ENCODE measurements around the gene VHLL. TPM values are rescaled to one million over a fixed set of nuclear protein-coding genes. Genes with fewer than 3 reads are reported as not detected.

Gene VHLL
- total and polyA plus RNA-seq, 9 donors, result not detected

DNA sequence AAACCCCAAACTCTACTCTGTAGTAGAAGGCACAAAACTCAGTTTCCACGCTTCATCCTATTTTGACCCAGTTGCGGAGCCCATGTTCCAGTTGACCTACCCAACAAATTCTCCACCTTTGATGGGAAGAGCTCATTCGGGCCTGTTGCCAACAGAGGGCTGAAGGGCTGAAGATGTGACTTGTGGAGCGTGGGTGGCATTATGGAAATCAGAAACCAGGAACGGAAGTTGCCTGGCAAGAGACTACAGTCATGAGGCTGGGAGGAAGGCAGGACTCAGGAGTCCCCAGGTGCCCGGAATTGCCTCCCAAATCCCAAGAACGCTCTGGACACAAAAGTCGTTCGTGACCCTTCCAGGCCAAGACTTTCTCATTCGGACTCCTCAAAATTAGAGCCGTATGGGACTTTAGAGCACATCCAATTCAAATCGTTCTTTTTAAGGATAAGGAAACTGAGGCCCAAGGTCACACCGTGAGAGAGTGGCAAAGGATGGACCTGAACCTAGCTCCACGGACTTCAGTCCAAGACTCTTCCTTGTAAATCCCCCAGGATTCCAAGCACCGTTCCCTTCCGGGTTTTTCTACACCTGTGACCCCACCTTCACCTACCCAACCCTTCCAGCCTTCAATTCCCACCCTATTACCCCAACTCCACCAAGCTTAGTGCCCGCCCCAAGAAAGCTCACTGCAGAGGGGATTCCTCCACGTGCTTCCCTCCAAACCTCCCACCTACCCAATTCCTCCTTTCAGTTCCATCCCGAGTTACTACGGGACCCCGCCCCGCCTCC, 17.2 kb downstream of the VHLL start:
- peaks cover 21% of the 10 kb centered on the region for H3K4me1 ChIP-seq (ENCODE audit: control insufficient read depth, insufficient read depth, low read length)
- DNase-seq, result peak; percentile 38

DNA sequence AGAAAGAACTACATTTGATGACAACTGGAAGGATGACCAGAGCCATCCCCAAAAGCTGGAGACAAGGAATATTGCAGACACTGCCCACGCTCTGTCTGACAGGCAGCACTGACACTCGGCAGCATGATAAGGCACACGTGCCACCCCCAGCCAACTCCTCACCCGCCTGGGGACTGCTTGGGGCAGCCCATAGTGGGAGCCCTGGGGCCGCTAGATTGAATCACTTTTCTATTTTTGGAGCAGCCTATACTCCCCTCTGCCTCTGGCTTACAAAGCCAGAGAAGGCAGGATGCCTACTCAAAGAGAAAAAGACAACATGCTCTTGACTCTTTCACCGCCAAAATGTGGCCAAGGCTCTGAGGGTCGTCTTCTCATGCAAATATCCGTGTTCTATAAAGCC, 17.8 kb downstream of the VHLL start:
- H3K4me1 ChIP-seq (ENCODE audit: control insufficient read depth, insufficient read depth, low read length), result peaks cover 21% of the 10 kb centered on the region
- peak; percentile 54 for DNase-seq
- no peaks in the 10 kb centered on the region for H3K27me3 ChIP-seq (ENCODE audit: control insufficient read depth, insufficient read depth, low read length)
- H3K4me3 ChIP-seq (ENCODE audit: low read length), result peak overlapping the region; percentile 77
- H3K9me3 ChIP-seq (replicated peaks; ENCODE audit: control insufficient read depth, low read depth, low read length), result no peaks in the 10 kb centered on the region
- 23% methylated on average over 8 of the region's 8 CpGs for WGBS (ENCODE audit: insufficient coverage)
- peak overlapping the region; percentile 82 for H3K27ac ChIP-seq (ENCODE audit: low read length)
- peaks cover 37% of the 10 kb centered on the region for H3K36me3 ChIP-seq (ENCODE audit: control insufficient read depth, insufficient read depth, low read length)

More for the DNA sequence above, 17.2 kb downstream of the VHLL start:
- whole genome bisulfite sequencing (ENCODE audit: insufficient coverage), result under 1% methylated on average over 18 of the region's 22 CpGs
- H3K9me3 ChIP-seq (replicated peaks; ENCODE audit: control insufficient read depth, low read depth, low read length), result no peaks in the 10 kb centered on the region
- no peaks in the 10 kb centered on the region for H3K27me3 ChIP-seq (ENCODE audit: control insufficient read depth, insufficient read depth, low read length)
- peak overlapping the region; percentile 82 for H3K27ac ChIP-seq (ENCODE audit: low read length)
- H3K36me3 ChIP-seq (ENCODE audit: control insufficient read depth, insufficient read depth, low read length), result peaks cover 31% of the 10 kb centered on the region
- H3K4me3 ChIP-seq (ENCODE audit: low read length), result peak overlapping the region; percentile 77

DNA sequence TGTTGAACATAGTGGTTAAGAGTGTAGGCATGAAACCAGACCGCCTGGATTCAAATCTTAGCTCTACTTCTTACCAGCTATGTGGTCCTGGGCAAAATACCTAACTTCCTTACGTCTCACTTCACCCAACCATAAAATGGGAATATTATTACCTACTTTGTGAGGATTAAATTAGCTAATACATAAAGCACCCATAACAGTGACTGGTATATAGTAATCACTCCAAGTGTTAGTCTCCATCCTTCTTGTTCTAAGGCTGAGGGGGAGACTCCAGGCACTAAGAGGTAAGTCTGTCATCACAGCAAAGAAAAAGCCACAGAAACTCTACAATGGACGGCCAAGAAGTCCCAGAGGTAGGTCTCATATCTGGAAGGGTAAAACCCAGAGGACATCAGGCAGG, 19.3 kb downstream of the VHLL start:
- Histone ChIP-seq H3K4me3 (ENCODE audit: low read length) (no peak overlapping the region), H3K27me3 (ENCODE audit: control insufficient read depth, insufficient read depth, low read length) (no peaks in the 10 kb centered on the region), H3K9me3 (replicated peaks; ENCODE audit: control insufficient read depth, low read depth, low read length) (no peaks in the 10 kb centered on the region), H3K4me1 (ENCODE audit: control insufficient read depth, insufficient read depth, low read length) (peaks cover 21% of the 10 kb centered on the region), H3K27ac (ENCODE audit: low read length) (no peak overlapping the region), H3K36me3 (ENCODE audit: control insufficient read depth, insufficient read depth, low read length) (peaks cover 43% of the 10 kb centered on the region)
- WGBS (ENCODE audit: insufficient coverage), result no CpG with 5 or more reads among the region's 3 CpGs
- DNase-seq, result no peak

DNA sequence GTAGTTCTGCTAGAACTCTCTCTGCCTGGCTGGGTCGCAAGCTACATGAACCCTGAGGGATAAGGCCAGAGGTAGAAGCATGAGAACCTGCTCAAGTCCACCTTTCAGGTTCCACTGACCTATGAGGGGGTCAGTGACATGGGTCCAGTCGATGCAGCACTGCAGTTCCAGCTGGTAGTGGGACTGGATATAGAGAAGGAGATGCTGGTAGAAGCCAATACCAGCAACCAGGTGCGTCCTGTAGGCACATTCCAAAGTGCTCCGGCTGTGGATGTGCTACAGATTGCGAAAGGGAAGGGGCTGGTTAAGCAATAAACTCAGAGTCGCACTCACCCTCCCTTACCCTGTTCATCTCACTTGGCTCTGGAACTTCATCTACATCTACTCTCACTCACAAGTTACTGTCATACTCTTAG, 22.1 kb downstream of the VHLL start:
- no peak overlapping the region for H3K27ac ChIP-seq (ENCODE audit: low read length)
- no peak for DNase-seq
- no peak overlapping the region for H3K4me3 ChIP-seq (ENCODE audit: low read length)
- peaks cover 70% of the 10 kb centered on the region for H3K36me3 ChIP-seq (ENCODE audit: control insufficient read depth, insufficient read depth, low read length)
- 80% methylated on average over 6 of the region's 6 CpGs for WGBS (ENCODE audit: insufficient coverage)
- peaks cover 11% of the 10 kb centered on the region for H3K4me1 ChIP-seq (ENCODE audit: control insufficient read depth, insufficient read depth, low read length)
- no peaks in the 10 kb centered on the region for H3K9me3 ChIP-seq (replicated peaks; ENCODE audit: control insufficient read depth, low read depth, low read length)
- H3K27me3 ChIP-seq (ENCODE audit: control insufficient read depth, insufficient read depth, low read length), result no peaks in the 10 kb centered on the region

DNA sequence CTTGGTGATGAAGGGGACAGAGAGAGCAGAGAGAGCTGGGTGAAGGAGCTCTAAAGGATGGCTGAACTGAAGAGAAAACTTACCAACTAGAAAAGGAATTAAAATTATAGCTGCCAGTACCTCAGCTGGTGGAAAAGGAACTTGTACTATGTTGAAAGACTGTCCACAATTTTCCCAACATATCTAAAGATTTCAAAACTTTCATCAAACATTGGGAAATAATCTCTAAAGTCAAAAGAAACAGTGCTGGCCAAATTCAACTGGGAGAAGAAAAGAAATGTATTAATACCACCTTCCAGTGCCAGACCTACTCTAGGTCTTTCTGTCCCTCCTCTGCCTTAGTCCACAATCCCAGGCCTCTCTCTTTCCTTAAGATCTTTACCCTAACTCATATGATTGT, 22.6 kb downstream of the VHLL start:
- no peak for DNase-seq
- peaks cover 74% of the 10 kb centered on the region for H3K36me3 ChIP-seq (ENCODE audit: control insufficient read depth, insufficient read depth, low read length)
- no peaks in the 10 kb centered on the region for H3K9me3 ChIP-seq (replicated peaks; ENCODE audit: control insufficient read depth, low read depth, low read length)
- peaks cover 7% of the 10 kb centered on the region for H3K4me1 ChIP-seq (ENCODE audit: control insufficient read depth, insufficient read depth, low read length)
- no peaks in the 10 kb centered on the region for H3K27me3 ChIP-seq (ENCODE audit: control insufficient read depth, insufficient read depth, low read length)
- H3K4me3 ChIP-seq (ENCODE audit: low read length), result no peak overlapping the region
- no peak overlapping the region for H3K27ac ChIP-seq (ENCODE audit: low read length)

DNA sequence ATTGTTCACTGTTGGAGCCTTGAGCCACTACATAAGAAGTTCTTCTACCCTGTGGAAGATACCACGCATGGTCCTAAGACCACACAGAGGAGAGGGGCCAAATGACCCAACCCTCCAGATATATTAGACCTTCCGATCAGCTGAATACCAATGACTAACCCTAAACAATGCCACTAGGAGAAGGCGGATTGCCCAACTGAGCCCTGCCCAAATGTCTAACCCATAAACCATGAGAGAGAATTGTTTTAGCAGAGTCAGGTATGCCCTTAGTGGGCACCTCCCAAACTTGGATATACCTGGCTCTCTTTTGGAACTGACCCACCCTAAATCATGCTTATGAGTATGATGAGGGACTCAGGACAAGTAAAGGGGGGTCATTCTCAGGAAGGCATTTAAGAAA, 28.8 kb downstream of the VHLL start:
- H3K36me3 ChIP-seq (ENCODE audit: control insufficient read depth, insufficient read depth, low read length), result peaks cover 87% of the 10 kb centered on the region
- no peak overlapping the region for H3K27ac ChIP-seq (ENCODE audit: low read length)
- no peaks in the 10 kb centered on the region for H3K27me3 ChIP-seq (ENCODE audit: control insufficient read depth, insufficient read depth, low read length)
- H3K4me1 ChIP-seq (ENCODE audit: control insufficient read depth, insufficient read depth, low read length), result no peaks in the 10 kb centered on the region
- H3K4me3 ChIP-seq (ENCODE audit: low read length), result no peak overlapping the region
- no peak for DNase-seq
- WGBS (ENCODE audit: insufficient coverage), result no CpG with 5 or more reads among the region's 3 CpGs
- H3K9me3 ChIP-seq (replicated peaks; ENCODE audit: control insufficient read depth, low read depth, low read length), result no peaks in the 10 kb centered on the region

DNA sequence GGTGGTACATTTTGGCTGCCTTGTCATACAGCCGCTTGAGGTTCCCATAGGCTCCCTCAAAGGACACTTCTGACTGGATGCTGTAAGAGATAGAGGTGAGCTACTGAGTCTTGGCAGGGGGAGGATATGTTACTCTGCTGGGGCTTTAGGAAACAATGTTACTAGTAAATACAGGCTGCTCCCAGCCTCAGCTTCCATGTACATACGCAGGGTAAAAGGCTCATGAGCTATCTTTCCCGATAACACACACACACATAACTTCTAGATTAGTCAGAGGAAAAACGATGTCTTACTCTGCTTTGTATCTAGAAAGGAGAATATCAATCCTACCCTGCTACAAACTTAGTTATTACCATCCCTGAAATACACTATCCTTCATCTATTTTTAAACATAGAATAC, 30.8 kb downstream of the VHLL start:
- Histone ChIP-seq H3K4me3 (ENCODE audit: low read length) (no peak overlapping the region), H3K9me3 (replicated peaks; ENCODE audit: control insufficient read depth, low read depth, low read length) (no peaks in the 10 kb centered on the region), H3K27ac (ENCODE audit: low read length) (no peak overlapping the region), H3K27me3 (ENCODE audit: control insufficient read depth, insufficient read depth, low read length) (no peaks in the 10 kb centered on the region), H3K36me3 (ENCODE audit: control insufficient read depth, insufficient read depth, low read length) (peaks cover 82% of the 10 kb centered on the region), H3K4me1 (ENCODE audit: control insufficient read depth, insufficient read depth, low read length) (no peaks in the 10 kb centered on the region)
- WGBS (ENCODE audit: insufficient coverage), result 100% methylated on average over 1 of the region's 4 CpGs
- no peak for DNase-seq

DNA sequence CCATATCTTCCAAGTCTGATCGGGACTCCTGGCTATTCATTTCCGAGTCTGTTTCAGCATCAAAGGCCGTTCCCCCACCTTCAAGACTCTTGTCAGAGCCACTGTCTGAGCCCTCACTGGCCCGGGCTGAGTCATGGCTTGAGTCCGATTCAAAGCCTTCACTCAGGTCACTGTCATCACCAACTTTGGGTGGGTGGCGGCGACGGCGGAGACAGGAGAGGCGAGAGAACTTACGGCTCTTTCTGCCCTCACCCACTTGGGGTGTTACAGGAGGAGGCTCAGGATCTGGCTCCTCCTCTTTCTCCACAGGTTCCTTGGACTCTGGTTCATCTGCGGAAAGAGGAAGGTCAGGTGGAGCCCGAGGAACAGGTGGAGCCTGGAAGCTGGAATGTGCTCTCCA, 33.1 kb downstream of the VHLL start:
- Histone ChIP-seq H3K4me3 (ENCODE audit: low read length) (no peak overlapping the region), H3K27me3 (ENCODE audit: control insufficient read depth, insufficient read depth, low read length) (no peaks in the 10 kb centered on the region), H3K4me1 (ENCODE audit: control insufficient read depth, insufficient read depth, low read length) (no peaks in the 10 kb centered on the region), H3K9me3 (replicated peaks; ENCODE audit: control insufficient read depth, low read depth, low read length) (no peaks in the 10 kb centered on the region), H3K36me3 (ENCODE audit: control insufficient read depth, insufficient read depth, low read length) (peaks cover 77% of the 10 kb centered on the region), H3K27ac (ENCODE audit: low read length) (no peak overlapping the region)
- no peak for DNase-seq
- 87% methylated on average over 5 of the region's 13 CpGs for whole genome bisulfite sequencing (ENCODE audit: insufficient coverage)

DNA sequence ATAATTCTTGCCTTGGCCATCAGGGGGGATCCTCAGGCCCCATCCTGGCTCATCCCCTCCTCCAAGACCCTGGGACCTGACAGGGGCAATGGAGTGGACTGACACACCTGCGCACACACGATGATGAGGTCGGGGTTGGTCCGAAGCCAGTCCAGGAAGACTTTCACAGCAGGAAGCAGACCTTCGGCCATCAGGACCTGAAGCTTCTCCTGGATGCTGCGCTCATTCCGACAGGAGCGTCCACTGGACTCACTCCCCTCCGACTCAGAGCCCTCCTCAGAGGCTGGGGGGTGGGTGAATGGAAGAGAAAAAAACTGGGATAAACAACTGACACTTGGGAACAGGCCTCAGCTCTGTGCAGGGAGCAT, 35.8 kb downstream of the VHLL start:
- peaks cover 87% of the 10 kb centered on the region for H3K36me3 ChIP-seq (ENCODE audit: control insufficient read depth, insufficient read depth, low read length)
- H3K27ac ChIP-seq (ENCODE audit: low read length), result no peak overlapping the region
- no peaks in the 10 kb centered on the region for H3K4me1 ChIP-seq (ENCODE audit: control insufficient read depth, insufficient read depth, low read length)
- 85% methylated on average over 3 of the region's 9 CpGs for WGBS (ENCODE audit: insufficient coverage)
- H3K9me3 ChIP-seq (replicated peaks; ENCODE audit: control insufficient read depth, low read depth, low read length), result no peaks in the 10 kb centered on the region
- no peak overlapping the region for H3K4me3 ChIP-seq (ENCODE audit: low read length)
- H3K27me3 ChIP-seq (ENCODE audit: control insufficient read depth, insufficient read depth, low read length), result no peaks in the 10 kb centered on the region
- DNase-seq, result no peak

DNA sequence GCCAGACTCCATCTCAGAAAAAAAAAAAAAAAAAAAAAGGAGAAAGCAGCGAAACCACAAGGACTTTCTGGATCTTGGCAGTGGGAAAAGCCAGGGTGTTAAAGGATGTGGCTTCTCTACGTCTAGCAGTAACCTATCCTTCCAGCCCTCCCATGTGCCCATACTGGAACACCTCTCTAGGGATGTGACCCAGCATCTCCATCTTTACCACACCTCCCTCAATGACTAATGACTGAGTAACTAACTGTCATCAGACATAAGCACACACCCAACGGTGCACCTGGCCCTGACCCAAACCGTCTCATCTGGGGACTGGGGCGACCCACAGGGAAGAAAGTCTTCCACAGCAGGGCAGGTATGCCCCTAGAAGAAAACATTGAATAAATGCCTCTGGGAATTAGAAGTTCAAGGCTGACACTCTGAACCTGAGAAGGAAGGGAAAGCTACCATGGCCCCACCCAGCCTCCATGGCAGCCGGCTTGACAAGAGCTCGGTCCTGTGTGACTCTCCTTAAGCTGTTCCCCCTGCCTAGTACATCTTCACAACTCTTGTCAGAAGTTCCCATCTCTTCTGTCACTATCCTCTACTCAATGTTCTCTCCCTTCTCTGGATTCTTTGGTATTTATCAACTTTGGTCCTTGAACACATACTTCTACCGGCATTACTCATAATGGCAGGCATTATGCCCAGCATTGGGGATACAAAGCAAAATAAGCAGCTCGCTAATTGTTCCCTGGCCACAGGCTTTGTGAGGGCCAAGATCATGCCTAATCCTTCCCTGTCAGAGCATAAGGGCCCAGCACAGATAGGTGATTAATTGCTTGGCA, 36.4 kb downstream of the VHLL start:
- peaks cover 2% of the 10 kb centered on the region for H3K4me1 ChIP-seq (ENCODE audit: control insufficient read depth, insufficient read depth, low read length)
- WGBS (ENCODE audit: insufficient coverage), result 91% methylated on average over 4 of the region's 9 CpGs
- no peaks in the 10 kb centered on the region for H3K27me3 ChIP-seq (ENCODE audit: control insufficient read depth, insufficient read depth, low read length)
- H3K4me3 ChIP-seq (ENCODE audit: low read length), result no peak overlapping the region
- peaks cover 87% of the 10 kb centered on the region for H3K36me3 ChIP-seq (ENCODE audit: control insufficient read depth, insufficient read depth, low read length)
- no peaks in the 10 kb centered on the region for H3K9me3 ChIP-seq (replicated peaks; ENCODE audit: control insufficient read depth, low read depth, low read length)
- no peak for DNase-seq
- no peak overlapping the region for H3K27ac ChIP-seq (ENCODE audit: low read length)

Measured in muscle of leg (tissue), 11 donors.